ENCODE measurements around the gene CYS1.

CYS1 gene

DNA sequence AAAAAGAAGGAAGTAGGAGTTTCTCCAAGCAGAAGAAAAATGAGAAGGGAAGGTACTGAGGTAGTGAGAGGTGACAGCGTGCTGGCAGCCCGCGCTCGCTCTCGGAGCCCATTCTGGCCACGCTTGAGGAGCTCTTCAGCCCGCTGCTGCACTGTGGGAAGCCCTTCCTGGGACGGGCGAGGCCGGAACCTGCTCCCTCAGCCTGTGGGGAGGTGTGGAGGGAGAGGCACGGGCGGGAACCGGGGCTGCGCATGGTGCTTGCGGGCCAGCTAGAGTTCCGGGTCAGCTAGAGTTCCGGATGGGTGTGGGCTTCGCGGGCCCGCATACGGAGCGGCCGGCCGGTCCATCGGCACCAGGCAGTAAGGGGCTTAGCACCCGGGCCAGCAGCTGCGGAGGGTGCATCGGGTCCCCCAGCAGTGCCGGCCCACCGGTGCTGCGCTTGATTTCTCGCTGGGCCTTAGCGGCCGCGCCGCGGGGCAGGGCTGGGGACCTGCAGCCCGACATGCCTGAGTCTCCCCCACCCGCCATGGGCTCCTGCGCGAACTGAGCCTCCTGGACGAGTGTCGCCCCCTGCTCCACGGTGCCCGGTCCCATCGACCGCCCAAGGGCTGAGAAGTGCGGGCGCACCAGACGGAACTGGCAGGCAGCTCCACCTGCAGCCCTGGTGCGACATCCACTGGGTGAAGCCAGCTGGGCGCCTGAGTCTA, 11.1 kb upstream of the CYS1 start:
- Histone ChIP-seq H3K9me3 (ENCODE audit: insufficient read depth, low read length) (no peaks in the 10 kb centered on the region; the same call in 1 of the 2 replicates), H3K9ac (ENCODE audit: insufficient read length, low read depth) (no peak overlapping the region), H3K36me3 (ENCODE audit: insufficient read depth, insufficient read length, low read length) (no peaks in the 10 kb centered on the region), H3K27me3 (ENCODE audit: insufficient read depth, insufficient read length) (no peaks in the 10 kb centered on the region), H3K4me3 (ENCODE audit: insufficient read length, low read depth) (no peak overlapping the region), H3K4me1 (ENCODE audit: insufficient read depth, insufficient read length) (no peaks in the 10 kb centered on the region)
- DNase-seq (ENCODE audit: low read depth, low spot score): no peak
- no peak for TF ChIP-seq ZNF274 (IDR thresholded peaks at IDR 0.05; ENCODE audit: low read depth, low read length)
- TF ChIP-seq SUZ12 (IDR thresholded peaks at IDR 0.05; ENCODE audit: extremely low read depth, insufficient read depth, insufficient read length): no peak
- no peak for TF ChIP-seq YY1 (IDR thresholded peaks at IDR 0.05; ENCODE audit: insufficient read depth, insufficient read length)

DNA sequence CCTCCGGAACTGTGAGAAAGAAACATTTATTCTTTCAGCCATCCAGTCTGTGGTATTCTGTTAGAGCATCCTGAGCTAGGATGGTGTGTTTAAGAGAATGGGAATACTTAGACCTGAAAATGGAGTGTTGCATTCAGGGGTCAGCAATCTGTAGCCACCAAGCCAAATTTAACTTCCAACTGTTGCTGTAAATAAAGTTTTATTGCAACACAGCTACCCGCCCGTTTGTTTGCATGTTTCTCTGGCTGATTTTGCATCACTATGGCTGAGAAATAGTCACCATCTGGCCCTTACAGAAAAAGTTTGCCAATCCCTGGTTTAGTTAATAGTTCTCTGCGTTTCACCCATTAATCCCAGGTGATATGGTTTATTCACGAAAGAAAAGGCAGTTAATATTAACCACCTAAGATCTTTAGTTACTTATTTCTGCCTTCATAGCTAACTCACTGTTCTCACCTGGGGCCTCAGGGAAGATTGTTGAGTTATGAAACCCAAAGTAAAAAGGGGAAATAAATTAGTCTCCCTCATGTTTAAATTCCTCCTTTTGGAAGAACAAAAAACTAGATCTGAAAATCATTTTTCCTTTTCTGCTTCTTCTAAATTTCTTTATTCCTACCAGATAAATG, 9.5 kb upstream of the CYS1 start:
- Histone ChIP-seq H3K36me3 (ENCODE audit: insufficient read depth, insufficient read length, low read length) (no peaks in the 10 kb centered on the region), H3K4me1 (ENCODE audit: insufficient read depth, insufficient read length) (no peaks in the 10 kb centered on the region), H3K9me3 (ENCODE audit: insufficient read depth, low read length) (no peaks in the 10 kb centered on the region; the same call in 1 of the 2 replicates), H3K9ac (ENCODE audit: insufficient read length, low read depth) (no peak overlapping the region), H3K27me3 (ENCODE audit: insufficient read depth, insufficient read length) (no peaks in the 10 kb centered on the region), H3K4me3 (ENCODE audit: insufficient read length, low read depth) (no peak overlapping the region)
- TF ChIP-seq SUZ12 (IDR thresholded peaks at IDR 0.05; ENCODE audit: extremely low read depth, insufficient read depth, insufficient read length) (no peak), YY1 (IDR thresholded peaks at IDR 0.05; ENCODE audit: insufficient read depth, insufficient read length) (no peak)
- no peak for DNase-seq (ENCODE audit: low read depth, low spot score)

DNA sequence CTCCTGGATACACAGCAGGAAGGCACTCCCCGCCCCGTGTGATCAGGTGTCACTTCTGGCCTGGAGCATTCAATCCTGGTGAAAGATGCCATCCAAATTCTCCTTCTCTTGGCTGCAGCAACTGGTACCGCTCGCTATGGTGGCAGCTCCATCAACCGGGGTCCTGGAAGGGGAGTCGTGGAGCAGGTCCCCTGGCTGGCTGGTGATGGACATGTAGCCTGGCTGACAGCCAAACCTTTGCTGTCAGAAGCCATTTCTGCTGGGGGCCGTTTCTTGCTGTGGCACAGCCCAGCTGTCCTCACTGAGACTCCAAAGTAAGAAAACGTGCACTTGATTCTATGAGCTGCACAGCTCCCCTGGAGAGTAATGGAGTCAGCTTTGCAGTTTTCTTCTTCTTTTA, 7.1 kb upstream of the CYS1 start:
- no peaks in the 10 kb centered on the region; the same call in 1 of the 2 replicates for H3K9me3 ChIP-seq (ENCODE audit: insufficient read depth, low read length)
- H3K4me3 ChIP-seq (ENCODE audit: insufficient read length, low read depth): no peak overlapping the region
- DNase-seq (ENCODE audit: low read depth, low spot score): no peak
- H3K36me3 ChIP-seq (ENCODE audit: insufficient read depth, insufficient read length, low read length): no peaks in the 10 kb centered on the region
- H3K4me1 ChIP-seq (ENCODE audit: insufficient read depth, insufficient read length): no peaks in the 10 kb centered on the region
- H3K27me3 ChIP-seq (ENCODE audit: insufficient read depth, insufficient read length): no peaks in the 10 kb centered on the region
- TF ChIP-seq ZNF274 (IDR thresholded peaks at IDR 0.05; ENCODE audit: low read depth, low read length) (no peak), SUZ12 (IDR thresholded peaks at IDR 0.05; ENCODE audit: extremely low read depth, insufficient read depth, insufficient read length) (no peak), YY1 (IDR thresholded peaks at IDR 0.05; ENCODE audit: insufficient read depth, insufficient read length) (no peak)
- H3K9ac ChIP-seq (ENCODE audit: insufficient read length, low read depth): no peak overlapping the region

DNA sequence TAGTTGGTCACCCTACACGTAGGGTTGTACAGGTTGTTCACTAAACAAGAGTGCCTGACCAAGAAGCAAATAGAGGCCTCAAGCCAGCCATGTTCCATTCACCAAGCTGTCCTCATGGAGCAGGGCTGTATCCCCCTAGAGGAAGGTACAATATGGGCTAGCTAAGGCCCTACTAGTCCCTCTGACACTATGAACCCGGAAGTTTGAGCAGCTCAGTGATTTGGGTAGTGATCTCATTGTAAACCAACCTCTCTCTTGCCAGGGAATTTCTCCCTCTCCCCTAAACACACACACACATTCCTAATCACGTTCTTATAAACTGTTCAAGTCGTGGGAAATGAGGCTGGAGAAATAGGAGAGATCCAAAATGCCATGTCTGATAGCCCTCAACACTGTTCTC, 6.7 kb upstream of the CYS1 start:
- no peak overlapping the region for H3K4me3 ChIP-seq (ENCODE audit: insufficient read length, low read depth)
- no peaks in the 10 kb centered on the region for H3K27me3 ChIP-seq (ENCODE audit: insufficient read depth, insufficient read length)
- no peaks in the 10 kb centered on the region for H3K36me3 ChIP-seq (ENCODE audit: insufficient read depth, insufficient read length, low read length)
- DNase-seq (ENCODE audit: low read depth, low spot score): no peak
- no peaks in the 10 kb centered on the region; the same call in 1 of the 2 replicates for H3K9me3 ChIP-seq (ENCODE audit: insufficient read depth, low read length)
- H3K4me1 ChIP-seq (ENCODE audit: insufficient read depth, insufficient read length): no peaks in the 10 kb centered on the region
- TF ChIP-seq ZNF274 (IDR thresholded peaks at IDR 0.05; ENCODE audit: low read depth, low read length) (no peak), SUZ12 (IDR thresholded peaks at IDR 0.05; ENCODE audit: extremely low read depth, insufficient read depth, insufficient read length) (no peak), YY1 (IDR thresholded peaks at IDR 0.05; ENCODE audit: insufficient read depth, insufficient read length) (no peak)
- H3K9ac ChIP-seq (ENCODE audit: insufficient read length, low read depth): no peak overlapping the region

DNA sequence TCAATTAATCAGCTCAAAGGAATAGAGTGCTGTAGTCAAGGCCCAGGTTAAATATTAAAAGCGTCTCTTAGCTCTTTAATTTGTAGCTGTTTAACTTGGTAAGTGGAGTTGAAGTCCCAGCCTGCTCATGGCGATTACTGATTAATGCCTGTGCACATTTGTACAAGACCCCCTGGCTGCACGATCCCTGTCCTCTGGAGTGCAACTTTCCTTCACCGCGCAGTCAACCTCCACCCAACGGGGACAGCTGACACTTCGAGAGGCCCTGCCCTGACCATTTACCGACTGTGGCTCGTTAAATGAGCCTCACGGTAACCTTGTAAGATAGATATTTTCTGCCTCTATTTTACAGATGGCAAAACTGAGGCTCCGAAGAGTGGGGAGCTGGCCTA, 5.5 kb upstream of the CYS1 start:
- H3K36me3 ChIP-seq (ENCODE audit: insufficient read depth, insufficient read length, low read length): no peaks in the 10 kb centered on the region
- no peak overlapping the region for H3K9ac ChIP-seq (ENCODE audit: insufficient read length, low read depth)
- H3K4me3 ChIP-seq (ENCODE audit: insufficient read length, low read depth): no peak overlapping the region
- no peaks in the 10 kb centered on the region for H3K4me1 ChIP-seq (ENCODE audit: insufficient read depth, insufficient read length)
- DNase-seq (ENCODE audit: low read depth, low spot score): no peak
- no peaks in the 10 kb centered on the region for H3K9me3 ChIP-seq (ENCODE audit: insufficient read depth, low read length)
- H3K27me3 ChIP-seq (ENCODE audit: insufficient read depth, insufficient read length): peaks cover 7% of the 10 kb centered on the region
- TF ChIP-seq YY1 (IDR thresholded peaks at IDR 0.05; ENCODE audit: insufficient read depth, insufficient read length) (no peak), ZNF274 (IDR thresholded peaks at IDR 0.05; ENCODE audit: low read depth, low read length) (no peak), SUZ12 (IDR thresholded peaks at IDR 0.05; ENCODE audit: extremely low read depth, insufficient read depth, insufficient read length) (no peak)

DNA sequence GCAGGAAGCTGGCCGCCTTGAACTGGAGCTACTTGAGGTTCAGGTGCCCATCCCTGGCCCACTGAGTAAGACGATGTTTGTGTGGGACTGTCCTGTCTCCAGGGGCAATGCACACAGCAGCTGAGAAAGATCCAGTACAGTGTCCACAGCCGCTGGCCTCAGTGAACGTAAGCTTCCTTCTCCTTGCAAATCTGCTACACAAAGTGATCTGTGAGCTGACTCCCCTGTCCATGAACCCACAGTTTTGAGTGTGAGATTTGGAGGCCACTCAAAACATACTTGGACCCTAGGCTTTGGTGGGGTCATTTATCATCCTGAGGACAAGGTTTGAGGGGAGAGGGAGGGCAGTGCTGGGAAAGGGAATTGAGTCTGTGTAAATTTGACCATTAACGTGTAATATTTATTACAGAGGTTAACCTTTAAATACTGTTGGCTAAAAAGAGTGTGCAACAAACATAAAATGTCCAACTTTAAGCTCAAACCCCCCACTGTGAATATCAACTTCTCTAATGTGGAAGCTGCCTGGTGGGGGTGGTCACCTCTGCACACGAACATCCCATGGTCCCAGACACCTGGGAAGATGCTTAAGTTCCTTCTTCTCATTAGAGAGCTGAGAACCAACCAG, 4.9 kb upstream of the CYS1 start:
- no peaks in the 10 kb centered on the region for H3K4me1 ChIP-seq (ENCODE audit: insufficient read depth, insufficient read length)
- H3K27me3 ChIP-seq (ENCODE audit: insufficient read depth, insufficient read length): peaks cover 9% of the 10 kb centered on the region
- no peaks in the 10 kb centered on the region for H3K36me3 ChIP-seq (ENCODE audit: insufficient read depth, insufficient read length, low read length)
- H3K4me3 ChIP-seq (ENCODE audit: insufficient read length, low read depth): no peak overlapping the region
- H3K9ac ChIP-seq (ENCODE audit: insufficient read length, low read depth): no peak overlapping the region
- no peak for DNase-seq (ENCODE audit: low read depth, low spot score)
- H3K9me3 ChIP-seq (ENCODE audit: insufficient read depth, low read length): no peaks in the 10 kb centered on the region
- TF ChIP-seq SUZ12 (IDR thresholded peaks at IDR 0.05; ENCODE audit: extremely low read depth, insufficient read depth, insufficient read length): no peak
- TF ChIP-seq ZNF274 (IDR thresholded peaks at IDR 0.05; ENCODE audit: low read depth, low read length): no peak
- TF ChIP-seq YY1 (IDR thresholded peaks at IDR 0.05; ENCODE audit: insufficient read depth, insufficient read length): no peak

DNA sequence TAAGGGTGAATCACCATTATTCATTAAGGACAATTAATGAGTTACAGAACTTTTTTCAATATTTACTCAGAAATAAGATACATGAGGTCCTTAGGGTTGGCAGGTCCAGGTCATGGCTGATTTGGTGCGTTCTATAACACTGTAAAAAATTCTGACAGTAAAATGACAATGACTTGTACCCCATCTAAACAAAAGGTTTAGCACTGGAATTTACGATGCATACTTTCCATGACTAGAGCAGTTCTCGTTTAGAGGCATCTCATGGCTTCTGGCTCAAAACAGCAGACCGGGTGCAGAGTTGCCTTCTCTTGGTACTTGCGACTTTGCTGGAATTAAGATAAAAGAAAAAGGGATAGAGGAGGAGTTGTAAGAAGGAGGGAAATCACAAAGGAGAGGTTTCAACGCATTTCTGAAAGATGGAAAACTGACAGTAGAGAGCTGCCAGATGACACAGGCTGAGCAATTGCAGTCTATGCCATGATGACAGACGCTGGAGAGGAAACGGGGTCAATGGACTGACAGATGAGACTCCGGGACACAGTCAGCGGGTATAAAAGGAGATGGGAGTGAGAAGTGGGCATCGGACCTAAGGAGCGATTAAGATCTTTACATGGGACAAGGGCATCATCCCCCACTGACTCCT, 4.1 kb upstream of the CYS1 start:
- Histone ChIP-seq H3K9me3 (ENCODE audit: insufficient read depth, low read length) (no peaks in the 10 kb centered on the region), H3K27me3 (ENCODE audit: insufficient read depth, insufficient read length) (peaks cover 11% of the 10 kb centered on the region), H3K4me1 (ENCODE audit: insufficient read depth, insufficient read length) (no peaks in the 10 kb centered on the region), H3K36me3 (ENCODE audit: insufficient read depth, insufficient read length, low read length) (no peaks in the 10 kb centered on the region), H3K4me3 (ENCODE audit: insufficient read length, low read depth) (no peak overlapping the region), H3K9ac (ENCODE audit: insufficient read length, low read depth) (no peak overlapping the region)
- no peak for DNase-seq (ENCODE audit: low read depth, low spot score)
- TF ChIP-seq YY1 (IDR thresholded peaks at IDR 0.05; ENCODE audit: insufficient read depth, insufficient read length): no peak
- no peak for TF ChIP-seq ZNF274 (IDR thresholded peaks at IDR 0.05; ENCODE audit: low read depth, low read length)
- TF ChIP-seq SUZ12 (IDR thresholded peaks at IDR 0.05; ENCODE audit: extremely low read depth, insufficient read depth, insufficient read length): no peak

Data from NT2/D1 (cell line).